Activated CD8-positive, alpha-beta T cell treated with anti-CD3 and anti-CD28 coated beads for 36 hours (primary cell): Measurements from ENCODE around the gene IP6K3. TPM values are rescaled to one million over a fixed set of nuclear protein-coding genes. Genes with fewer than 3 reads are reported as not detected.

ENCODE experiments used
- ATAC-seq: fragments of 200-7000 bp; cut with Tn5 transposase; one replicate; pipeline ENCODE4 v1.10.0; 2021; ENCODE audit warnings: mild to moderate bottlenecking, moderate library complexity
- CTCF ChIA-PET: fragments of 350-600 bp; sonication (Branson Sonifier 250); formaldehyde crosslinking; loops from one replicate; lab custom pipeline; 2021; ENCODE audit warnings: antibody characterized with exemption; lab: Charles Lee
- POLR2A ChIA-PET: fragments of 350-600 bp; sonication (Branson Sonifier 250); formaldehyde crosslinking; loops from one replicate; lab custom pipeline; 2021; ENCODE audit warnings: antibody characterized with exemption; lab: Charles Lee
- DNase-seq: peaks from one replicate; pipeline ENCODE4 v3.0.0-alpha.2; 2020
- H3K27ac Mint-ChIP-seq: one replicate; pipeline ENCODE4 v1.8.0; 2021; ENCODE audit warnings: mild to moderate bottlenecking, mixed read lengths
- H3K27me3 Mint-ChIP-seq: one replicate; pipeline ENCODE4 v1.8.0; 2021; ENCODE audit warnings: mixed read lengths
- H3K36me3 Mint-ChIP-seq: one replicate; pipeline ENCODE4 v1.8.0; 2021; ENCODE audit warnings: low read depth, mixed read lengths
- H3K4me1 Mint-ChIP-seq: one replicate; pipeline ENCODE4 v1.8.0; 2021; ENCODE audit warnings: low read depth, mixed read lengths
- H3K4me3 Mint-ChIP-seq: one replicate; pipeline ENCODE4 v1.8.0; 2021; ENCODE audit warnings: mild to moderate bottlenecking, moderate library complexity, mixed read lengths
- H3K9me3 Mint-ChIP-seq: one replicate; pipeline ENCODE4 v1.8.0; 2021; ENCODE audit warnings: mixed read lengths
- intact Hi-C: fragments of 100-400 bp; cut with micrococcal nuclease; formaldehyde crosslinking; loops from one replicate; pipeline ENCODE4 v1.10.0; 2022
- total RNA-seq, 2 experiments: library from RNA; stranded (reverse); gene quantifications; one replicate each; pipeline ENCODE4 v1.2.3, GENCODE V29; 2021
- TF ChIP-seq, protein P1 (sequence below): fragments of 200-600 bp; IDR thresholded peaks from one replicate; pipeline ENCODE4 v1.8.0; 2022; ENCODE audit warnings: antibody characterized with exemption, mild to moderate bottlenecking

IP6K3 gene
- total RNA-seq, 2 experiments from 2014 or later: not detected

DNA sequence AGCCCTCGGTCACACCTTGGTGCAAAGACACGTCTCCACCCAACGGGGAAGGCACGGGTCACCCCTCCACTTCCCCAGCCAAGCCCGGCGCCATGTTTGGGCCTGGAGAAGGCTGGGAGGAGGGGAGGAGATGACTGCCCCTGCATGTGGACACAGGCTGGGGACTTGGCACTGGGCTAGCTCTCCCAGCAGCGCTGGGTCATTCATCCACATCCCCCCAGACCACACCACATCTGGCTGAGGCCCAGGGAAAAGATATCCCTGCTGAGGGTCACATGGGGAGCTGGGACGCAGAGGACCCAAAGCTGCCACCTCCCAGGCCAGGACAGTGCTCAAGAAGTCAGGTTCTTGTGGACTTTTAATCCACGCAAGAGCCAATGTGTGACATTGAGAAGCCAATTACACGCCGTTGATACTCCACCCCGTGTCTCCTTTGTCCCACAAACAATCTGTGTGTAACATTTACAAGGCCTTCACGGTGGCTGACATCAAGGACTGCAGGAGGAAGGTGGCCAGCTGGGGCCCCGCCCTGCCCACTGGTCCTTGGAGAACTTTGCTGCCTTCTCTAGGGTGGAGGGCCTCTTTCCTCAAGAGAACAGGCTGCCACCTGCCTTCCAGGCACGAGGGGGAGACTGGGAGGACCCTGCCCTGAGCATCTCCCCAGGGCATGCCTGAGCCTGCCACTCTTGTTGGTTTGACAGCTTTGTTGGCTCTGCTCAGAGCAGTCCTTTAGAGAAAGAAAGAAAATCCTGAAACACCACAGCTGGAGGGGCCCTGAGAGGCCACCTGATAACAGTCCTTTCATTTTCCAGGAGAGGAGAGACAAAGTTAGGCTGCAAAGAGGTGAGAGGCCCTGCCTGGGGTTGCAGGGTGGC is 5.3 kb upstream of the IP6K3 start:
- no peak overlapping the region for H3K4me3 Mint-ChIP-seq
- H3K4me1 Mint-ChIP-seq: no peaks in the 10 kb centered on the region
- TF ChIP-seq, protein P1, sequence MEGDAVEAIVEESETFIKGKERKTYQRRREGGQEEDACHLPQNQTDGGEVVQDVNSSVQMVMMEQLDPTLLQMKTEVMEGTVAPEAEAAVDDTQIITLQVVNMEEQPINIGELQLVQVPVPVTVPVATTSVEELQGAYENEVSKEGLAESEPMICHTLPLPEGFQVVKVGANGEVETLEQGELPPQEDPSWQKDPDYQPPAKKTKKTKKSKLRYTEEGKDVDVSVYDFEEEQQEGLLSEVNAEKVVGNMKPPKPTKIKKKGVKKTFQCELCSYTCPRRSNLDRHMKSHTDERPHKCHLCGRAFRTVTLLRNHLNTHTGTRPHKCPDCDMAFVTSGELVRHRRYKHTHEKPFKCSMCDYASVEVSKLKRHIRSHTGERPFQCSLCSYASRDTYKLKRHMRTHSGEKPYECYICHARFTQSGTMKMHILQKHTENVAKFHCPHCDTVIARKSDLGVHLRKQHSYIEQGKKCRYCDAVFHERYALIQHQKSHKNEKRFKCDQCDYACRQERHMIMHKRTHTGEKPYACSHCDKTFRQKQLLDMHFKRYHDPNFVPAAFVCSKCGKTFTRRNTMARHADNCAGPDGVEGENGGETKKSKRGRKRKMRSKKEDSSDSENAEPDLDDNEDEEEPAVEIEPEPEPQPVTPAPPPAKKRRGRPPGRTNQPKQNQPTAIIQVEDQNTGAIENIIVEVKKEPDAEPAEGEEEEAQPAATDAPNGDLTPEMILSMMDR: no peak
- ATAC-seq: no peak
- ChIA-PET CTCF (no interaction called here), POLR2A (interaction anchor here (0.9 kb wide), 1 partner anchor 18 kb away, joined by 3 read pairs; no protein-coding TSS in a partner anchor)
- no peak overlapping the region for H3K27ac Mint-ChIP-seq
- H3K36me3 Mint-ChIP-seq: no peaks in the 10 kb centered on the region
- no peaks in the 10 kb centered on the region for H3K9me3 Mint-ChIP-seq
- DNase-seq: no peak
- no peaks in the 10 kb centered on the region for H3K27me3 Mint-ChIP-seq
- intact Hi-C loops: no loop called here

DNA sequence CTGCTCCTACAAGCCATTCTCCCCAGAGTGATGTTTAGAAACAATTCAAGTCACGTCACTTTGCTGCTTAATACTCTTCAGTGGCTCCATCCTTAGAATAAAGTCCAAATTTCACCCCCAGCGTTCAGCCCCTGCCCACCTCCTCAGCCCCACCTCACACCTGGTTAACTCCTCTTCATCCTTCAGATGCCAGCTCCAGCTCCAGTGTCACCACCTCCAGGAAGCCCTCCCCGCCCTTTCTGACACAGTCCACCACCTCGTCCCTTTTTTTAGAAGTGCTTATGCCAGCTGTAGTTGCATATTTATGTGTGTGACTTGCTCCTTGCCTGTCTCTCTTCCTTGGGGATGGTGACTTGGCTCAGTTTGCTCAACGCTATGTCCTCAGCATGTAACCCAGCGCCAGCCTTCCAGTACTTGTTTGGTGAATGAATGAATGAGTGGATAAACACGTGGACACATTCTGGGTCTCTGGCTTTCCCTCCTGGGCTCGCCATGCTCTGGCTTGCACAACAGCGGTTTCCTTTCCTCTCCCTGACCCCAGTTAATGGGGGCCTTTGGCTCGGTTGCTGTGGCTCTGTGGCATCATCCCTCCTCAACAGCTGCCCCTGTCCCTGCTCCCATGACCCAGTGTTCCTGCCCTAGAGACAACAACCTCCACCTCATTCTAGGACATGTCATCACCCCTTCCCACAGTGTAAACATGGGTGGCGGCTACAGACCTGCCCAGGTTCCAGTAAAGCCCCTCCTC is 3.7 kb upstream of the IP6K3 start:
- H3K27me3 Mint-ChIP-seq: no peaks in the 10 kb centered on the region
- no peak for ATAC-seq
- ChIA-PET CTCF (no interaction called here), POLR2A (interaction anchor here (0.6 to 0.7 kb wide), 2 partner anchors 14 to 277 kb away, joined by 3 to 4 read pairs; no protein-coding TSS in a partner anchor)
- no peaks in the 10 kb centered on the region for H3K9me3 Mint-ChIP-seq
- no peak overlapping the region for H3K4me3 Mint-ChIP-seq
- no peak overlapping the region for H3K27ac Mint-ChIP-seq
- TF ChIP-seq, protein P1: no peak
- intact Hi-C loops: no loop called here
- H3K36me3 Mint-ChIP-seq: no peaks in the 10 kb centered on the region
- DNase-seq: no peak
- H3K4me1 Mint-ChIP-seq: no peaks in the 10 kb centered on the region

DNA sequence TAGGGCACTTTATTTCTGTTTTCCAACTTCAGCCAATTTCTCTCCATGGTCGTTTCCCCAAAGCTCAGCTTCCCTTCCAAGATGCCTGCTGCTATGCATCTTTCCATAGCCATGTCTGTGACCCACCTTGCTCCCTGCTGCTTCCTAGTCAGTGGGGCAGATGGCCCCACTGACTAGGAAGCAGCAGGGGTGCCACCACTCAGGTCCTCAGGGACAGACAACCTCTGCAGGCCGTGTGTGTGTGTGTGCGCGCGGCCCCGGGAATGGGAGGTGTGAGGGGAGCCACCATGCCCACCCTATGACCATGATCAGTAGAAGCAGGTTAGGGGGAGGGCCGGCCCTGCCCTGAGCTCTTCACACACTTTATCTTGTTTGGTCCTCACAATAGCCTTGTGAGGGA is 2.7 kb upstream of the IP6K3 start:
- H3K36me3 Mint-ChIP-seq: no peaks in the 10 kb centered on the region
- POLR2A ChIA-PET: interaction anchor here (0.6 to 0.8 kb wide), 2 partner anchors 21 to 278 kb away, joined by 3 to 4 read pairs; no protein-coding TSS in a partner anchor

DNA sequence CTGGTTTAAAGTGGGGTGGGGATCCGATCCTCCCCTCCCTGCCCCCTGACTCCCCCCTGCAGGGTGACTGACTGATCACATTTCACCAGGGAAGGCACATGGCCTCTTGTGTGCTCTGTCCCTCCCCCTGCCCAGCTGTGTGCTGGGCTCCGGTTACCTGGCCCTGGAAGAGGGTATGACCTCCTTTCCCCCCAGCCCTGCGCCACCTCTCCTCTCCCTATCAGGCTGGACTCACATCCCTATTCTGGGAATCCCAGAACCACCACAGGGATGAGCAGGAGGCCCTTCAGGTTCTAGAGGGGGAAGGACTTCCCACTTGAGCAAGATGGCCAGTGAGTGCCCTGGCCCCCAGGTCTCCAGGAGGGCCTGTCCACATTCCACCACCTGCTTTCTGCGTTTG is 2.1 kb upstream of the IP6K3 start:
- H3K36me3 Mint-ChIP-seq: no peaks in the 10 kb centered on the region

More for the DNA sequence above, 2.7 kb upstream of the IP6K3 start:
- CTCF ChIA-PET: no interaction called here
- no peaks in the 10 kb centered on the region for H3K27me3 Mint-ChIP-seq
- H3K27ac Mint-ChIP-seq: no peak overlapping the region
- no peak overlapping the region for H3K4me3 Mint-ChIP-seq
- no peaks in the 10 kb centered on the region for H3K9me3 Mint-ChIP-seq
- no peak for DNase-seq
- intact Hi-C loops: no loop called here
- no peaks in the 10 kb centered on the region for H3K4me1 Mint-ChIP-seq
- TF ChIP-seq, protein P1: no peak
- no peak for ATAC-seq

More for the DNA sequence above, 2.1 kb upstream of the IP6K3 start:
- H3K27me3 Mint-ChIP-seq: no peaks in the 10 kb centered on the region
- no peak overlapping the region for H3K27ac Mint-ChIP-seq
- no peaks in the 10 kb centered on the region for H3K9me3 Mint-ChIP-seq
- intact Hi-C loops: no loop called here
- no peak overlapping the region for H3K4me3 Mint-ChIP-seq
- DNase-seq (no peak), ATAC-seq (no peak)
- TF ChIP-seq, protein P1: no peak
- ChIA-PET POLR2A (no interaction called here), CTCF (interaction anchor here (9.9 kb wide), 1 partner anchor 21 kb away, joined by 87 read pairs; no protein-coding TSS in a partner anchor)
- peaks cover 2% of the 10 kb centered on the region for H3K4me1 Mint-ChIP-seq
